HPDE6-E6E7 (cell line): ENCODE measurements around the gene DDX59.

Experiments used
- DNase-seq: peaks from one replicate; pipeline ENCODE4 v3.0.0; 2011; ENCODE audit warnings: missing footprints; ENCODE audit errors: extremely low spot score

Gene DDX59

DNA sequence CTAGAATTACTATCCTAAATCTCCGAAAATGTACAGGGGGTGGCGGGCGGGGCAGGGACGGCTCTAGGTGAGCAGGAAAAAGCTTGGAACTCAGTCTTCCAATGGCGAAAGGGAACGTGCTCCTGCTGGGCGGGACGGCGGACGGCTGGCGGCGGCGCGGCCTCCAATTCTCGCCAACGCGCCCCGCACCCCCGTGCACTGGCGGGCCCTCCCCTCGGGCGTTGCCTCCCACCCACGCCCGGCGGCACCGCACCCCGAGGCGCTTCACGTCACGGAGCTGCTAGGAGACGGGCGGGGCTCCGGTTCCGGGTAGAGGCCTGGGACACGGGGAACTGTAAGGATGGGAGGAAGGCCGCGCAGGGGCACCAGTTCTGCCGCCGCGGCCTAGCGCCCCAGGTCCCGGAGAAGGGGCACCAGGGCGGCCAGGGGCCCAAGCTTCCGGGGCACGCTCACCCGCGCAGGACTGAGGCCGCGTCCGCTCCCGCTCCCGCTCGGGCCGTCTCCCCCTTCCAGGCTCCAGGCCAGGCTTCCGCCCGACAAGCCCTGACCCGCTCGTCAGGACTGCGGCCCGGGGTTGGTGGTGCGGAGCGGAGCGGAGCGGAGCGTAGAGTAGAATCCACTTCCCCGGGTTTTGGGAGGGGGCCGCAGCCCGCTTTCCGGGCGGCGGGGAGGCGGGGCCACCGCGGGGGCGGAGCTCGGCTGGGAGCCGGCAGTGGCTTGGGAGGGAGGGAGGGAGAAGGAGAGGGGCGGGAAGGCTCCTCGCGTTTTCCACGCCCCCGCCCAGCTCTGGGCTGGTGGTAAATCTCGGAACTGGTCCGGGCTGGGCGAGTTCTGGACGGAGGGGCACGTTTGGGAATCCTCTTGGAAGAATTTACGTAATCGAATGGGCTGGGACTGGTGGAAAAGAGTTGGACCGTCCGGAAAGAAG is at the start of gene DDX59:
Gene DDX59 (minus strand): TSS at position 594 of the 928 bp plus-strand sequence. CDS start 3,167 bp downstream, outside the sequence.
- peak; percentile 81 for DNase-seq

DNA sequence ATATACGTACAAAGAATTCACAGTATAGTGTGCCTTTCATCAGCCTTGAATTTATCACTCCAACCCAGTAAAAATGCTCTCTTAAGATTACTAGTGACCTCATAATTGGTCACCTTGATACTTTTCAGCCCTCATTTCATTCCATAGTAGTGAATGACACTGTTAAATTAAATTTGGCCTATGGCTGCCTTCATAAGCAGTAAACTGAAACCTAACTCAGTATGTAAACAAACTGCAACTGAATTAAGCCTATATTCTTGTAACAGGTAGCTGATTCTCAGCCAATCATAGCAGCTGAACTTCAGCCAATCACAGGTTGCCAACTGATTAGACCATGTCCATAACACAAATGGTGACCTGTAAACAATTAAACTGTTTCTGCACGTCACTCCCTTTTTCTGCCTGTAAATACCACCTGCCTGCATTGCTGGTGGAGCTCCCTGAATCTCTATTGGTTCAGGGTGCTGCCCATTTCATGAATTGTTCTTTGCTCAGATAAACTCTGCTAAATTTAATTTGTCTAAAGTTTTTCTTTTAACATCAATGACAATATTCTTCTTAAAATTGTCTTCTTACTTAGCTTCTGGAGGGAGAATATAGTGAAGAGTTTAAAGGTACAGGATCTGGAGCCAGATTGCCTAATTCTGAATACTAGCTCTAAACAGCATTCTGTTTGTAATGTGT is 44.9 kb upstream of the DDX59 start:
- no peak for DNase-seq

DNA sequence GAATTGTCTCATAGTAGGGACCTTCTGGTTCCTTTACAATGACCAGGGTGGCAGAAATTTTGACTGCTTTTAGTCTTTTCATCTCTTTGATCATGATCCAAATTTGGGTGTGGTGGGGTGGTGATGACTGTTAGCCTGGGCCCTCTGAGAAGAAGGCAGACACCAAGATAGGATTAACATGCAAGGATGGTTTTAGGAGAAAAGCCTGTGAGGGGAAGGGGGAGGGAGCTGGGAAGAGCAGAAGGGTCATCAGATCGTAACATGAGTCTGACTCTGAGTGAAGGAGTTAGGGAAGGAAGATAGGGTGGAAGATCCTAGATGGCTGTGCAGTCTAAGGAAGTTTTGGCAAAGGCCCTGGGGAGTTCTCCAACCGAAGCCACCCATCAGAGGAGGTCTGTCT is 40.5 kb upstream of the DDX59 start:
- DNase-seq: no peak

DNA sequence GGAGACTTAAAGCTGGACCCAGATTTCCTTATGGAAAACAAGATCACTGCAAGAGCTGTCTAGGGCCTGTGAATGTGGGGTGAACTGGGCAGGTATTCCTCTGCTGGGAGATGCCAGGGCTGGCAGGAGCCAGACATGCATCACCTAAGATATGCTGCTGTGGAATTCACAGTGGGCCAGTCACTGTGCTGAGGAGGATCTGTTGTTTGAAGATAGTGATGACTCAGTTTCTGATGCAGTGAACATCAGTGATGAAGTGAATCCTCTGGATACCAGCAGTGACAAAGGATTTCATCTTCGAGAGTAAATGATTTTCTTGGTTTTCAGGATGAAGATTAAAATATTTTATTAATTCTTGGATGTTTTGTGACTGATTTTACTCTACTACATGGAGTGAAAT is 39.1 kb upstream of the DDX59 start:
- peak; percentile 12 for DNase-seq

DNA sequence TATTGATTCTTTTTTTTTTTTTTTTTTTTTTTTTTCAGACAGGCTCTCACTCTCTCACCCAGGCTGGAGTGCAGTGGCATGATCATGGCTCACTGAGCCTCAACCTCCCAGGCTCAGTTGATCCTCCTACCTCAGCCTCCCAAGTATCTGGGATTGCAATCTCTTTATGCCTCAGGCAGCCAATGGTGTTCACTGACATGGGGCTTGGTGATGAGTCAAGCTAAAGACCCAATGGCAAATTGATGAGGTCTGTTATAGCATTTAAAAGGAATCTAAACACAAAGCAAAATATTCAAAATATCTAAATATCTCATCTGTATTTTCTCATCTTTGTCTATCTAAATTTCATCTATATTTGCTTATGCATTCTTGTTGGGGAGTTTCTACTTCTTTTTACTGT is 38.5 kb upstream of the DDX59 start:
- no peak for DNase-seq

DNA sequence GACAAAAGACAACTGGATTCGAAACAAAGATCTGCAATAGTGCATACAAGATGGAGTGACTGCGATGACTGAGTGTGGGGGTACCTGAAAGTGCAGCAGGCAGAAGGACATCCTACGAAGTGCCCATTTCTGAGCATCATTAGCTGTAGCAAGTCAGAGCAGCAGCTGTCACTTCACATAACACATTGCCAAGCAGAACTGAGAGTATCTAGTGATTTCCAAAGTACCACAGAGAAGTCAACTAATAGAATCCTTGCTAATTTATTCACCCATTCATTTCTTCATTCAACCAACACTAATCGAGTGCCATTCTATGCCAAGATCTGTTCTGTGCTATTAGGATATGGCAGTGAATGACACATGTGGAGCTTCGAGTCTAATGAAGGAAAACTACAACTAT is 37.4 kb upstream of the DDX59 start:
- DNase-seq: no peak

DNA sequence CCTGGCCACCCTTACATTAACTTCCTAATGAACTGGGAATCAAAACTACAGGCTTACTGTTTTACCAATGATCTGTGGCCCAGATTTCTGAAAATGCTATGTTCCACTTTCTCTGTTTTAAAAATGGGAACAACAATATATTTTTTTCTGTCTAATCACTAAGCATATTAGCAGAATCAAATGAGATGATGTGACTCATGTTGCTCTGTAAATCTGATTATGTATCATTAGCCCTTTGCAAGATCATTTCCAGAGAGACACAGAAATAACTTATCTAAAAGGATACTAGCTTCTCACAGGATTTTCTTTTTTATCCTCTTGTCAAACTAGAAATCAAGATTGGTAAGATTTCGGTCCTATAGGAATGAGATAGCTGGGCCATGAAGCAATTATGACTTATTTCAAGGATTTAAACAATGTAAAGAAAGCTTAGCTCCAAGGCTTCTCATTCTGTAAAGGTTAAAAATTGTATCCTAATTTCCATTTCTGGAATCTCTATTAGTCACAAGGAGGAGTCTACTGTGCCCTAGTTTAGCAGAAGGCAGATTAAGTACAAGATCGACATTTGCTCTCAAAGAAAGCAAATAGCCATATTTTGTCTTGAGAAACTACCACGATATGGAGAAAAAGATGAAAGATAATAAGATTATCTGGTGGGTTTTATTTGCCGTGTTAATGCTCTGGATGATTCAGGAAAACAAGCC is 36.6 kb upstream of the DDX59 start:
- no peak for DNase-seq

DNA sequence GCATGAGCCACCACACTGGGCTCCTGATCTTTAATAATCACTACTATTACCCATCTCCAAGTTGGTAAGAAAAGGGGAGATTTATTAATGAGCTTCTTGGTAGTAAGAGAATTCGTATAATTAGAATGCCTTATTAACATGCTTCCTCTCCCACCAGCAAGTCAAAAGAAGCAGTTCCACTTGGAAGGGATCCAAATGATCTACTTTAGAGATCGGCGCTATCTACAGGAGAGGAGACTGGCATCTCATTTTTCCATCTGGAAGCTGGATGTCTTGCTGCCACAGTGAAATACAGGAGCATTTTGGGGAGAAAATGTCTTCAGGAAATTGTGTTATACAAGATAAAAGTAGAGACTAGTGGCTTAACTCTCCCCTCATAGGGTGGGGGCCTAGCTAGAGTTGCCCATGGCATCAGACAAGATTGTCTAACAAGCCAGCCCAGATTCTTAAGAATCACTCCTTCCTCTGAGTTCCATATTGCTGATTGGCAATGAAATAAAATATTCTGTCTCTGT is 35.3 kb upstream of the DDX59 start:
- no peak for DNase-seq

DNA sequence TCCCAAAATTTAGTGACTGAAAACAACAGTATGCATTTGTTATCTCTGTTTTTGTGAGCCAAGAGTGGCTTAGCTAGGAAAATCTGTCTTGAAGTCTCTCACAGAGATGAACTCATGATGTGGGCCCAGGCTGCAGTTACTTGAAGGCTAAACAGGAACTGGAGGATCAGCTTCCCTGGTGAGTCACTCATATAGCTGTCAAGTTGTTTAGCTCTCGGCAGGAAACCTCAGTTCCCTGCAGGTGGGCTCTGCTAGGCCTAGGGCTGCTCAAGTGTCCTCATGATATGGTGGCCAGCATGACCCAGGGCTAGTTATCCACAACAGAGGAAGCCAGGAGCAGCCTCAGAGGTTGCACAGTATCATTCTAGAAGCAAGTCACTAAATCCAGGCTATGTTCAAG is 30.2 kb upstream of the DDX59 start:
- peak; percentile 43 for DNase-seq

DNA sequence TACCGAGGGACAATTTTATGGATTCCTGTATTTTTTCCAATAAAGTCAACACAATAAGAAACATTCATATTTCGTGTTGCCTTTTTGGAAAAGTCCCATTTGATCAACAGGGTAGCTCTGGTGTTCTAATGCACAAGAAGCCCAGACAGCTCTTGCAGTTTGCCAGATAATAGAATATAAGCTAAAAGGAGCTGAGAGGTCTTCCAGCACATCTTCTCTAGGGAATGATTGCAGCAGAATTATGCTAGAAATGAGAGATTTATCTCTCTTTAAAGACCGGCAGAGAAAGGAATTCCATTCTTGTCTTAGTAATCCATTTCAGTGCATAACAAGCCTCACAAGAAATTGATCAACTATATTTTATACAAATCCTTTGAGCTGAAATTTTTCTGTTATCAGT is 25.0 kb upstream of the DDX59 start:
- DNase-seq: no peak

DNA sequence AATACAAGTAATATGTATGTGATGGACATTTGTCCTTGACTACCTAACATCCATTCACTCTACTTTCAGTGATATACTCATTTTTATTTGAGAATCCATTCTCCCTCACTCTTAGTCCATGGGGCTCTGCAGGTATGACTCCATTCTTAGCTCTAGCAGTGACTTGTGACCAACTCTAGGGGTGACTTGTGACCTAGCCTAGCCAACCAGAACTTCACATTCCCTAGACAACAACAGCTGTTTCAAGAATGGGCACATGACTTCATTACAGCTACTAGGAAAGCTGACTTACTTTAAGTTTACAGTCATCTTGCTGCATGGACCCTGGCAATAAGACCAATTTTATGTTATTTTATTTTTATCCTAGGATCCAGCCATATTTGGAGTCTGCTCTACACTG is 23.6 kb upstream of the DDX59 start:
- DNase-seq: no peak

DNA sequence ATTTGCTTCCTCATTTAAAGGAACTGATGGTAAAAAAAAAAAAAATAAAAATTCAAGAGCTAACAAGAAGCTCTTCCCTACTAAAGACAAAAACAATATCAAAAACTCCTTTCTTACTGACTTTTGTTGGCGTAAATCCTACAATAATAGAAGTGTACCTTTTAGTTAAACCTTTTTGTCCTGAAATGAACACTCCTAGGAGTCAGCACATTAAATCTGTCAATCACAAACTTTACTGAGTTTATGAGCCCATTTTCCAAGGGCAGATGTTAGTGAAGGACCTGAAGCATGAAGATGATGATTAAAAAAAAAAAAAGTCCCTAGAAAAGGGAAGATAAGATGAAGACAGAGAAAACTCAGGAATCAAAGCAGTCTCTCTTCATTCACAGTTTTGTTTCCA is 22.6 kb upstream of the DDX59 start:
- DNase-seq: no peak

DNA sequence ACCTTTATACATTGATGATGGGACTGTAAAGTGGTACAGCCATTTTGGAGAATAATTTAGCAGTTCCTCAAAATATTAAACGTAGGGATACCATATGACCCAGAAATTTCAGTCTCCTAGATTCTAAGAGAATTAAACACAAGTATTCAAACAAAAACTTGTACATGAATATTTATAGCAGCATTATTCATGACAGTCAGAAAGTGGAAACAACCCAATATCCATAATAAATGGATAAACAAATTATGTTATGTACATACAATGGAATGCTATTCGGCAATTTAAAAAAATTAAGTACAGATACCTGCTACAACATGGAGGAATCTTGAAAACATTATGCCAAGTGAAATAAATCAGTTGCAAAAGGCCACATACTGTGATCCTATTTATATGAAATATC is 16.9 kb upstream of the DDX59 start:
- no peak for DNase-seq

DNA sequence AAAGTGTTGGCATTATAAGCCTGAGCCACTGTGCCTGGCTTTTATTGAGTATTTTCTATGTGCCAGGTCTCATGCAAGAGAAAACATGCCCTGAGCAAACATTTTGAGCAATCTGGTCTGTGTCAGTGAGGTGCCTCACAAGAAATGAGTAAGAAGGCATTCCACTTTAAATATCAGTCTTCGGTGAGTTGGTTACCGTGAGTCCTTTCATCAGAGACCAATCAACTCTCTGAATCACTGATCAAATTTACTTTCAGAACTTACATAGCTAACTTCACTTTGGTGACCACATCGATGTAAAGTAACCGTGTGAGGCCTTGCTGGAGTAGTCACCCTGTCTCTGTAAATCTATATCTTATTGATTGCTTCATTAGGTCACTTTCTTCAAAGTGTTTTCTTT is 14.3 kb upstream of the DDX59 start:
- peak; percentile 81 for DNase-seq

DNA sequence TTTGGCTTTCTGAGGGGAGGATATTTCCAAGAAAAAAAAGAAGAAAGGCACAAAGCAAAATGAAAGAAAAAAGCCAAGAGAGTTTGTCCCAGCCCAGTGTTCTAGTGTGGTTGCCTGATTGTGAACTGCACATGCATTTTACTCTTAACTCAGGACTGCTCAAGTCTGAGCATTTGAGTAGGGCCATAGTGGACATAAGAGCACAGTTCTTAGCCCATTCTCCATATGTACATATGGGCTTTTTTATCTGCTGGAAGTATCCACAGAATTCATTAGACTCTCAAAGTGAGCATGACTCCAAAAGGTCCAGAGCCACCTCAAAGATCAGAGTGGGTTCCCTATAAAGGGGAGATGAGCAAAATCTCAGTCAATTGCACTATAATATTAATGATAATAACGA is 13.6 kb upstream of the DDX59 start:
- DNase-seq: no peak

DNA sequence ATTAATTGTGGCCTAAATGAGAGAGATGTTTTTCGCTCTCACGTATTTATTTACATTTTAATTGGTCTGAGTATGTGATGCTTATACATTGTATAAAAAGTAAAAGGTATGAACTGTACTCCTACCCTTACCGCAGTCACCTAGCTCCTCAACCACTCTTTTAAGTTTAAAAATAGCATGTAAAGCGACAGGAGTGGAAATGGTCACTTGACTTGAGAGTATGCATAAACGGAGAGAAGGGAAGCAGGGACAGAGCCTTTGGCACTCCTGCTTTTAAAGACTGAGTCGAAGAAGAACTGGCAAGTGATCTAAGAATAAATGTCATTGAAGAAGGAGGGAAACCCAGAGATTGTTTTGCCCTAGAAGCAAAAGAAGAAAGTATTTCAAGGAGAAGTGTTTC is 11.5 kb upstream of the DDX59 start:
- DNase-seq: no peak

DNA sequence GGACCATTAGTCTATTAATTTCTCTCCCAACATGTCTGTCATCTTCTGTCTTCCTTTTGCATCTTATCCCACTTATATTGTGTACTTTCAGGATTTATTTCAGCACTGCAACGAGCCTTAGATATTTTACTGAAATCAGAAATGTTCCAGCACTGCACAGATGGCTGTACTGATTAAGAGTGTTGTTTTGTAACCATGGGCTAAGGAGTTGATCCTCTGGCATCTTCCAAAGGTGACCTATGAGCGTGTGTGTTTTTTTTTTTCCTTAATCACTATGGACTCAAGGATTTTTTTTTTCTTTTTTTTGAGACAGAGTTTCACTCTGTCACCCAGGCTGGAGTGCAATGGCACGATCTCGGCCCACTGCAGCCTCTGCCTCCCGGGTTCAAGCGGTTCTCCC is 7.1 kb upstream of the DDX59 start:
- no peak for DNase-seq

DNA sequence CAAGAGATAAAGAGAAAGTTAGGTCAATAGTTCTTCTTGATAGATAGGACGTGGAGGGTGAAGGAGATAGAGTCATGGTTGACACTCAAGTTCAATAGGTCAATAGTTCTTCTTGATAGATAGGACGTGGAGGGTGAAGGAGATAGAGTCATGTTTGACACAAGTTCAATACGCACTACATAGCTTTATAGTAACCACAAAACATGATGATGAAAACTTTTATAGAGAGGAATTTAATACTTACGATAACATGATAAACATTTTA is 5.8 kb upstream of the DDX59 start:
- no peak for DNase-seq

DNA sequence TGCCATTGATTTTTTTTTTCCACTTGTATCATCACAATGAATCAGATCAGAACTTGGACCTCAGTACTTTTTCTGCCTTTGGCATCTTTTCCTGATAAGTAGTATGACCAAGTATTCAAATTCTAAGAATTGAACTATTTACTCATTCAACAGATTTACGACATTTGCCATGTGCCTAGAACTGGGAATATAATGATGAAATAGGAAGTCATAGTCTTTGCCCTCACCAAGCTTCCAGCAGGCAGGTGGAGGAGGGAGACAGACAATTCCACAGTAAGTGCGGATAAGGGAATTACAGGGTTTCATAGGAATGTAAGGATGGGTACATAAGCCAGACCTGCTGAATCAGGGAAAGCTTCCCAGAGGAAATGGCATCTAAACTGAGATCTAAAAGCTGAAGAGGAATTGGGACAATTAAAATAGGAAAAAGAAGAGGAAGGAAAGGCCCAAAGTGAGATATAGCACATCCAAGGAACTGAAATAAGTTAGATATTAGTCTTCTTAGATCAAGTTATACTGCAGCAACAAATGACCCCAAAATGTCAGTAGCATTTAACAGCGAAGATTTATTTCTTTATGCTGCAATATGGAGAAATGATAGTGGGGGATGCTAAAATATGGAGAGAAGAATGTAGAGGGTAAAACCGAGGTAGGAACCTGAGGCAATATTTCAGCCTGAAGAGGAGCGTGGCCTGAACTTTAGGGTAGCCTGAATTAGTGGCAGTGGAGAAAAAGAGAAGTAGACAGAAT is 5.3 kb upstream of the DDX59 start:
- DNase-seq: no peak

DNA sequence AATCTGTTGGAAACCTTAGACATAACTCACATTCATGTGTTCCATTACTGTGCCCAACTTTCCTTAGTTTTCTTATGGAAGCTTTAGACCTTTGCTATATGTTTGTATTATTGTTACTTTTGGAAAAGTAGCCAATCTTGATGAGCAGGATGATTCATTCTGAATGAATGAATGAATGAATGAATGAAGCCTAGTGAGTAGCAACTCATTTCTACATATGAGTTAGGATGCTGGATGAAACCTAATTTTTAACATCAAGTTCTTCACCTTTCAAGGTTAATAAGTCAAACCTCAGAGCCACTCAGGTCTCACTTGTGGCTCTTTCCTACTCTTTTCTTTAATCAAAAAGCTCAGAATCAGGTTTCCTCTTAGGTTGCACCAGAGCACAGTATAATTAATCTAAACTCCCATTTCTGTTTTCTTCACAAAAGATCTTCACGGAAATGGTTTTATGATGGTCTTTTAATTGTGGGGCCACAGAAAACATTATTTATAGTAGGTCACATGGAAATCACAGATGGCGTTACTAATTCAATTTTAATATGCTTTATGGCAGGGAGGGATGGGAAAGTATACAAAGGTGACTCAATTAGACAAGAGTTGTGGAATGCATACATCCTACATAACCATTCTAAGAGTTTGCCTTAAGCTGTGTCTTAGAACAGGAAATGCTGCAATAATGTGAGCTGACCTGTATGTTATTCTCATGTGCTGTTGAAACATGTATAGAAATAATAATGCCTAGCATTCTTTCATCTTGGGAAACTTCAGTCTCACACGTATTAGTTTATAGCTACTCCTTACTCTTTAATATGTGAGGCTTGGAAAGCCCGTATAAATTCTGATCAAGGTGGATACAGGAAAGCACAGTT is 4.5 kb upstream of the DDX59 start:
- peak; percentile 71 for DNase-seq

DNA sequence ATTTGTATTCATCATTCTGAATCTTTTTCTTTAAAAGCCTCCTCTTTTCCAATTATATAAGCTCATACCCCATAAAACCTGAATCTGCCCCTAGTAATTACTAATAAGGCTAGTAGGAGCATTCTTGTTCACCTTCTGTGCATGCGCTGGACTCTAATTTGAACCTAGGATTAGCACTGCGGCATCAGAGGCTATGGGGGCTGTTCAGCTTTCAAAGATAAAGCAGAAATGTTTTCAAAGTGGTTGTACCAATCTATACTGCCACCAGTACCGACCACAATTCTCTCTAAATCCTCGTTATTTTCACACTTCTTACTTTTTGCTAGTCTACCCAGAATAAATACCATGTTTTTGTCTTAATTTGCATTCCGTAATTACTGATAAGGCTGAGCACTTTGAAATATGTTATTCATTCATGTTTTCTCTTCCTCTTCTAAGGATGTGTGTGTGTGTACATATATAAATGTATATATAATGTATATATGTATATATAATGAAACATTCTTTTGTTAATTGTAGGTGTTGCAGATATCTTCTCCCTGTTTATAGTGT is 1.6 kb upstream of the DDX59 start:
- DNase-seq: no peak
